Measurements from ENCODE around the gene CCL26.

GRCh38 chr7:75738604-75738974, 33.4 kb downstream of the CCL26 start, which contains the start of gene HIP1:
- TF ChIP-seq EZH2phosphoT487 (IDR thresholded peaks at IDR 0.05; ENCODE audit: insufficient read depth, low read depth) (no peak), EZH2 (IDR thresholded peaks at IDR 0.05; ENCODE audit: insufficient read depth, poor library complexity, severe bottlenecking) (no peak)
